ENCODE measurements around the gene TRERF1.
"Not testable (repeated sequence)": the region's sequence is repeated elsewhere in the genome, so short reads cannot be mapped to it uniquely, and the experiment has no call there.

The TRERF1 gene, protein sequence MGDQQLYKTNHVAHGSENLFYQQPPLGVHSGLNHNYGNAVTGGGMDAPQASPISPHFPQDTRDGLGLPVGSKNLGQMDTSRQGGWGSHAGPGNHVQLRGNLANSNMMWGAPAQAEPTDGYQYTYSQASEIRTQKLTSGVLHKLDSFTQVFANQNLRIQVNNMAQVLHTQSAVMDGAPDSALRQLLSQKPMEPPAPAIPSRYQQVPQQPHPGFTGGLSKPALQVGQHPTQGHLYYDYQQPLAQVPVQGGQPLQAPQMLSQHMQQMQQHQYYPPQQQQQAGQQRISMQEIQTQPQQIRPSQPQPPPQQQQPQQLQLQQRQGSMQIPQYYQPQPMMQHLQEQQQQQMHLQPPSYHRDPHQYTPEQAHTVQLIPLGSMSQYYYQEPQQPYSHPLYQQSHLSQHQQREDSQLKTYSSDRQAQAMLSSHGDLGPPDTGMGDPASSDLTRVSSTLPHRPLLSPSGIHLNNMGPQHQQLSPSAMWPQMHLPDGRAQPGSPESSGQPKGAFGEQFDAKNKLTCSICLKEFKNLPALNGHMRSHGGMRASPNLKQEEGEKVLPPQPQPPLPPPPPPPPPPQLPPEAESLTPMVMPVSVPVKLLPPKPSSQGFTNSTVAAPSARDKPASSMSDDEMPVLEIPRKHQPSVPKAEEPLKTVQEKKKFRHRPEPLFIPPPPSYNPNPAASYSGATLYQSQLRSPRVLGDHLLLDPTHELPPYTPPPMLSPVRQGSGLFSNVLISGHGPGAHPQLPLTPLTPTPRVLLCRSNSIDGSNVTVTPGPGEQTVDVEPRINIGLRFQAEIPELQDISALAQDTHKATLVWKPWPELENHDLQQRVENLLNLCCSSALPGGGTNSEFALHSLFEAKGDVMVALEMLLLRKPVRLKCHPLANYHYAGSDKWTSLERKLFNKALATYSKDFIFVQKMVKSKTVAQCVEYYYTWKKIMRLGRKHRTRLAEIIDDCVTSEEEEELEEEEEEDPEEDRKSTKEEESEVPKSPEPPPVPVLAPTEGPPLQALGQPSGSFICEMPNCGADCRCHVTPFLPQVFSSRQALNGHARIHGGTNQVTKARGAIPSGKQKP (N-terminal part only)

DNA sequence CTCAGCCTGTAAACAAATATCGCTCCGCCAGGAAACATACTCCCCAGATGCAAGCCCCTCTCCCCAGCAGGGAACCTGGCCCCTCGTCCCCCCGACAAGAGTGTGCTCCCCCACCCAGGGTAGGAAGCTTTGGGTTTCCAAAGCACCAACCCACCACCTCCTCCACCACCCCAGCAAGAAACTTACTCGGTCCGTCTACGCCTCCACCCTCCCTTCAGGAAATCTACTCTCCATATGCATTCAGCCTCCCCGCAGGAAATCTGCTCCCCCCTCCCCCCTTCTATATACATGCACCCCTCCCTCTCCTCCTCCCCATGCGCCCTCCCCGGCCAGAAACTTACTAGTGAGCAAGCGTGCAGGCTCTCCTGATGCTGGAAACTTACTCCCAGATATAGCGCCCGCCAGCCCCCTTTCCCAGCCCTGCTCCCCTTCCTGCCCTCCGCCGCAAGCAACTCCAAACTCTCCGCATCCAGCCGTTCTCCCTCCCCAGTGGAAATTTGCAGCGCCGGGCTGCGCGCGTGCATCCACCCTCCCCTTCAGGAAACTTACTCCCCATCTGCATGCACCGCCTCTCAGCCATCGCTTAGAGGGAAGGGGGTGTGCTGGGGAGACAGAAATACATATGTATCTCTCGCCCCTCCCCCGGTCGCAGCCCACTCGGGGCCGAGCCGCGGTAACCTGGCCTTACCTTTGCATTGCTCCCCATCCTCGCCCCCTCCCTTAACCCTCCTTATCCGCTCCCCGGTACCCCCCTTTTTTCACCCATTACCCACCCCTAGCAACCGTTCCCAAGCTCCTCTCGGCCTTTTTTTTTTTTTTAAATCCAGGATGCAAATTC lies at the start of gene TRERF1:
TRERF1 (minus strand) TSS at position 594 of the 838 bp plus-strand sequence. CDS start 182,336 bp downstream, outside the sequence.
- peak; percentile 39 for DNase-seq (ENCODE audit: low read depth)

DNA sequence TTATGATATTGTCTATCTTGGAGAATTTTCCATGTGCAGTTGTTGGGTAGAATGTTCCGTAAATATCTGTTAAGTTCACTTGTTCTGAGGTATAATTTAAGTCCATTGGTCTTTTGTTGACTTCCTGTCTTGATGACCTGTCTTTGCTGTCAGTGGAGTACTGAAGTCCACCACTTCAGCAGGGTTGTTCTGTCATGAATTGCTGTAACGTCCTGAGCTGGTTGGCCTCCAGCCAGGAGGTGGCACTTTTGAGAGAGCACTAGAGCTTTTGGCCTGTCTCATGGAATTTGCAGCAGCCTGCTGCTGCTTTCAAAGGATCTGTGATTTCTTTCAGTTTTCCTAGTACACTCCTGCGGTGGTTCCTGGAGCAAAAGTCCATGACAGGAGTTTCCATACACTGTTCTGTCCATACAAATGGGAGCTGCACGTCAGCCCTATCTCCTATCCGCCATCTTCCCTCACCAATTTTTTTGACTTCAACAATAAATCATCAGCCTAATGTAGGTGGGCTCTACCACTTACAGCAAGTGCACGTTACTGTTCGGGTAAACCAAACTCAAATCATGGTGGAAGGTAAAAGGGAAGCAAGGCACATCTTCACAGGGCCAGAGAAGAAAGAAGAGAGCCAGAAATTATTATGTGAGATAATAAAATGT lies 46.9 kb upstream of the TRERF1 start:
- DNase-seq (ENCODE audit: low read depth), result no peak

DNA sequence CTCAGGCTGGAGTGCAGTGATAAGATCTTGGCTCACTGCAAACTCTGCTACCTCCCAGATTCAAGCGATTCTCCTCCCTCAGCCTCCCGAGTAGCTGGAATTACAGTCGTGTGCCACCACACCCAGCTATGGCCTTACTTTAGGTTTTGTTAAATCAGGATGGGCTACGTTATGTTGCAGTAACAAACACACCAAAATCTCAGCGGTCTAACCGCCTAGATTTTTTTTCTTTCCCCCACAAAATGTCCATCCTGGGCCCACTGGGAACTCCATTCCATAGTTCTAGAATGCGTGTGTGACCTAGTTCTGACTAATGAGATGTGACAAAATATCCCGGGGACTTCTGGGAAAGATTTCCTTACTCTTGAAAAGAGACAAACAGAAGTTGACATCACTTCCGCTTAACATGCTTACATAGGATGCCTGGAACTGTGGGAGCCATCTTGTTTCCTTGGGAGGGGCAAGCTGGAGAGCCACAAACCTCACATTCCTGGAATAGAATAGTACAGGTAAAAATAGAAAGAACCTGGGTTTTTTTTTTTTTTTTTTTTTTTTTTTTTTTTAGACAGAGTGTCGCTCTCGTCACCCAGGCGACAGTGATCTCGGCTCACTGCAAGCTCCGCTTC lies 42.3 kb upstream of the TRERF1 start:
- no peak for DNase-seq (ENCODE audit: low read depth)

DNA sequence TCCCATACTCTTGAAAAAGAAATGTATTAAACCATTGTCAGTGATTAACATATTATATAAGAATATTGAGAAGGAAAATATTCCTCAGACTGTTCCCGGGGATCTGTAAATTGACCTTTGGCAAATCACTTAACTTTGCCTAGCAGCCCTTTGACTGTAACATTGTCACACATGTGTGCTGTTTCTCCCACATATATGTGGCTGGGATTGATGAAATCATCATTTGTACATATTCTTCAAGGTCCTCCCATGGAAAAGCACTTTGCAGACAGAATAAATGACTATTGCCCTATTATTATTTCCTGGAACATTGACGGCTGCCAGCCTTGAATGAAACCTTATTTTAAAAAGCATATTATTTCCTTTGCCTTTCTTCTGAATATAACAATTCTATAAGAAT lies 36.4 kb upstream of the TRERF1 start:
- DNase-seq (ENCODE audit: low read depth), result no peak

DNA sequence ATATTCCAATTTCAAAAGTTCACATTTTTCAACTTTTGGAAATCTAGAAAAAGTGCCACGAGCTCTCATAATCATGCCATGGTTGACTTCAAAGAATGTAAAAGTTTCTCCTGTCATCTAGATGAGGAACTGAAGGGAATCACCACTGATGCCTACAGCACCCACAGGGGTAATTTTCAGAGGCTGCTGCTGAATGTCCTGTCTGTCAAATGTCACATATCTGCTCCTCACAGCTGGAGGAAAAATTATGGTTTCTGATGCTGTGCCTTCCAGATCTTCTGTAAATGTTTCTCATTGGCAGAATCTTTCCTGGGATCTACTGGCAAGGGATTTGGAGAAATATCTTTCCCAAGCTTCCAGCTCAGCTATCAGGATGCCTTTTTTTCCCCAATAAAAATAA lies 32.5 kb upstream of the TRERF1 start:
- DNase-seq (ENCODE audit: low read depth), result no peak

DNA sequence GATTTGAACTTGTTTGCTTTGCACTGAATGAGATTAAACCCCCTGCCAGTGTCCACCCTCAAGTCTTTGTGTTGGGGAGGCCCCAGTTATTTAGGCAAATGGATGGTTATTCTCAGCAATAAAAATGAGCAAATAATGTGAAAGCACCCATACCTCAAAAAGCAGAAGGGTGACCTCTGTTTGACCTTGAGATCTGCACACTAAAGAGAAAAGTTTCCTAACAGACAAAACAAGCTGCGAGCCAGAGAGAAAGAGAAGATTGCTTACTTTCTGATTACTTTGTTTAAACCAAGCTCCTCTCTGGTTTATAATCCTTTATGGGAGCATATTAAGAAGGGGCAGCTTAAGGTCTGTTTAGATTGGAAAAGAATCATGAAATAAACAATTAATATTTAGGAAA lies 30.4 kb upstream of the TRERF1 start:
- DNase-seq (ENCODE audit: low read depth), result no peak

DNA sequence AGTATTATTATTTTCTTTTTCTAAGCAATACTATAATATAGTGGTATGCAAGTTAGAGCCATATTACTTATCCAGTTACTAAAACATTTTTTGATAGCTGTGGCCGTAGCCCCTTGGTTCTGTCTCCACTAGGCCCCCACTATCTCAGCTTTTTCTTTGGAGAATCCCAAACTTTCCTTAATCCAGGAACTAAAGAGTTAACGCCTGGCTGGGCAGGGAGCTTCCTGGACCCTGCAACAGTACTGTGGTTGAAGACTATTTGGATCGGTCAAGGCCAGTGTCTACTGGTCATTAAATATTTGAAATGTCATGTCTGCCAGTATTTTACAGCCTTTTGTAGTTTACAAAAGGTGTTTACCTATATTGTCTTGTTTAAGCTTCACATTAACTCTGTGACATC lies 20.0 kb upstream of the TRERF1 start:
- no peak for DNase-seq (ENCODE audit: low read depth)

DNA sequence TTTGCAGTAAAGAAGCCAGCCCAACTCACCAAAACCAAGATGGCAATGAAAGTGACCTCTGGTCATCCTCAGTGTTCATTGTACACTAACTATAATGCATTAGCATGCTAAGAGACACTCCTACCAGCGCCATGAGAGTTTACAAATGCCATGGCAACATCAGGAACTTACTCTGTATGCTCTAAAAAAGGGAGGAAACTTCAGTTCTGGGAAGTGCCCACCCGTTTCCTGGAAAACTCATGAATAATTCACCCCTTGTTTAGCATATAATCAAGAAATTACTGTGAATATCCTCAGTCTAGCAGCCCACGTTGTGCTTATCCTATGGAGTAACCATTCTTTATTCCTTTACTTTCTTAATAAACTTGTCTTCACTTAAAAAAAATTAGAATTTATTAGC lies 19.4 kb upstream of the TRERF1 start:
- DNase-seq (ENCODE audit: low read depth), result no peak

DNA sequence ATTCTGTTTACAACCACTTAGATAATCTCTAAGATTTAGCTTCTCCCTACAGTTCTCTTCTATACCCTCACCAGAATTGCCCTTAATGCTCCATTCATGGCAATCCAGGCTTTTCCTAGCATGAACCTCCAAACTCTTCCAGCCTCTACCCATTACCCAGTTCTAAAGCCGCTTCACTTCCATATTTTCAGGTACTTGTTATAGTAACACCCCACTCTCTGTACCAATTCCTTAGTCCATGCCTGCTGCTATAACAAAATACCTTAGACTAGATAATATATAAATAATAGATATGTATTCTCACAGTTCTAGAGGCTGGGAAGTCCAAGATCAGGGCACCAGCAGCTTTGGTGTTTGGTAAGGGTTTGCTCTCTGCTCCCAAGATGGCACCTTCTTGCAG lies 16.5 kb upstream of the TRERF1 start:
- DNase-seq (ENCODE audit: low read depth), result no peak

DNA sequence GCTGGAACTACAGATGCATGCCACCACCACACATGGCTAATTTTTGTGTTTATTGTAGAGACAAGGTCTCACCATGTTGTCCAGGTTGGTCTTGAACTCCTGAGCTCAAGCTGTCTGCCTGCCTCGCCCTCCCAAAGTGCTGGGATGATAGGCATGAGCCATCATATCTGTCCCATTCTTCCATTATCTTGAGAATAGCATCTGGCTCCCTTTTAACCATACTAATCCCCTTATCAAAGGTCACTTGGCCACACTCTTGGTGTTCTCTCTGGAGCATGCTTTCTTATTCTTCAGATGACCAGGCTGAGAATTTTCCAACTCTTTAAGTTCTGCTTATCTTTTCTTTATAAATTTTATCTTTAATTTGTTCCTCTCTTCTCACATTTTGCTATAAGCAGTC lies 15.9 kb upstream of the TRERF1 start:
- DNase-seq (ENCODE audit: low read depth), result no peak

DNA sequence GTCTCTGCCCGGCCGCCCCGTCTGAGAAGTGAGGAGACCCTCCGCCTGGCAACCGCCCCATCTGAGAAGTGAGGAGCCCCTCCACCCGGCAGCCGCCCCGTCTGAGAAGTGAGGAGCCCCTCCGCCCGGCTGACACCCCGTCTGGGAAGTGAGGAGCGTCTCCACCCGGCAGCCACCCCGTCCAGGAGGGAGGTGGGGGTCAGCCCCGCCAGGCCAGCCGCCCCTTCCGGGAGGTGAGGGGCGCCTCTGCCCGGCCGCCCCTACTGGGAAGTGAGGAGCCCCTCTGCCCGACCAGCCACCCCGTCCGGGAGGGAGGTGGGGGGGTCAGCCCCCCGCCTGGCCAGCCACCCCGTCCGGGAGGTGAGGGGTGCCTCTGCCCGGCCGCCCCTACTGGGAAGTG lies 14.7 kb upstream of the TRERF1 start:
- DNase-seq (ENCODE audit: low read depth), result not testable (repeated sequence)

DNA sequence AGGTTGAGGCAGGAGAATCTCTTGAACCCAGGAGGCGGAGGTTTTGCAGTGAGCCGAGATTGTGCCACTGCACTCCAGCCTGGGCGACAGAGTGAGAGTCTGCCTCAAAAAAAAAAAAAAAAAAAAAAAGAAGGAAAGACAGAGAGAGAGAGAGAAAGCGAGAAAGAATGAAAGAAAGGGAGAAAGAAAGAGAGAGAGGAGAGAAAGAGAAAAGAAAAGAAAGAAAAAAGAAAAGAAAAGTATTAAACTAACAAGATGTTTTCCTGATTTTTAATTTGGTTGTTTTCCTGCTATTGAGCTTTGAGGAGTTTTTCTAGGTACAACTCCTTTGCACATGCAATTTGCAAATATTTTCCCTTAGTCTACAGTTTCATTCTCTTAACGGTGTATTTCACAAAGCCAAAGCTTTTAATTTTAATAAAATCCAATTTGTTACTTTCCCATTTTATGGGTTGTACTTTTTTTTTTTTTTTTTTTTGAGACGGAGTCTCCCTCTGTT lies 10.8 kb upstream of the TRERF1 start:
- no peak for DNase-seq (ENCODE audit: low read depth)

DNA sequence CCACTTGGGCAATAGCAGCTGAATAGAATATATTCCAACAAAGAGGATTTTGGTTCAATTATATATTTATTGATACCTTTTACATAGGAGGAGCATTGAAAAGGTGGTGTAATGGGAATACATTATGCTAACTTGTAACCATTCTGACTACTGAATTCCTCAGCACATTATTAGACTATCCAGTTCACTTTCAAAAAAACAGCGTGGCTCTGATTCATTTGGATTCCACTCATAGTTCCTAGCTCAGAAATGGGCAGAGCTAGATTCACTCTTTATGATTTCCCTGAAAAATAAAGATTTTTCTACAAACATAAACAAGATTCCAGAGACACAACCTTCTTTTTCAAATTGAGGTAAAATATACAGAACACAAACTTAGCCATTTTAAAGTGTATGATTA lies 9.2 kb upstream of the TRERF1 start:
- DNase-seq (ENCODE audit: low read depth), result no peak

DNA sequence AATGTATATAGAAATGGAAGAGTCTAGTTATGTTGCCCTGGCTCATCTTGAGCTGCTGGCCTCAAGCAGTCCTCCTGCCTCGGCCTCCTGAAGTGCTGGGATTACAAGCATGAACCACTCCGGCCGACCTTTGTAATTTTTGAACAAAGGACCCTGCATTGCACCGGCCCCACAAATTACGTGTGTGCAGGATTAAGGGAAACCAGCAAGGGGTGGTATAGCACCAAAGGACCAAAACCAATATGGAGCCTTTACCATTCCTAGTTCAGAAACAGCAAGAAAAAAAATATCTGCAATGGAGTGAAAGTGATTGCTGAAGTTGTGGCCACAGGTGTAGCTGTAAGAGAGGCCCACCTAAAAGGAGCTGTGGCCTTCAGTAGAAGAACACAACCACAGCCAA lies 8.2 kb upstream of the TRERF1 start:
- DNase-seq (ENCODE audit: low read depth), result no peak

DNA sequence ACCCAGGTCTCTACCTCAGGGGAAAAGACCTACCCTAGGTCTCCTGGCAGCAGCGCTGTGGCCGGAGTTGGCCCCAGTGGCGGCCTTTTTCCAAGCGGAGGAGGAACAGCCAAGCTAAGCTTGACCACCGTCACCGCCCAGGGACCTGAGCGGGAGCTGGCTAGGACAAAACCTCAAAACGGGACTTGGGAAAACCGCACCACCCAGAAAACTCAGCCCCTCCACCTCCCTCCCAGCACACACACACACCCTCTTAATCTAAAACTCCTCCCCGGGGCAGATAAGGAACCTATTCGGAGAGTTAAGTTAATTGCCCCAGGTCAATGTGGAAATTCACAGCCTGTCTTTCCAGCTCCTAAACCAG lies 2.7 kb upstream of the TRERF1 start:
- no peak for DNase-seq (ENCODE audit: low read depth)

DNA sequence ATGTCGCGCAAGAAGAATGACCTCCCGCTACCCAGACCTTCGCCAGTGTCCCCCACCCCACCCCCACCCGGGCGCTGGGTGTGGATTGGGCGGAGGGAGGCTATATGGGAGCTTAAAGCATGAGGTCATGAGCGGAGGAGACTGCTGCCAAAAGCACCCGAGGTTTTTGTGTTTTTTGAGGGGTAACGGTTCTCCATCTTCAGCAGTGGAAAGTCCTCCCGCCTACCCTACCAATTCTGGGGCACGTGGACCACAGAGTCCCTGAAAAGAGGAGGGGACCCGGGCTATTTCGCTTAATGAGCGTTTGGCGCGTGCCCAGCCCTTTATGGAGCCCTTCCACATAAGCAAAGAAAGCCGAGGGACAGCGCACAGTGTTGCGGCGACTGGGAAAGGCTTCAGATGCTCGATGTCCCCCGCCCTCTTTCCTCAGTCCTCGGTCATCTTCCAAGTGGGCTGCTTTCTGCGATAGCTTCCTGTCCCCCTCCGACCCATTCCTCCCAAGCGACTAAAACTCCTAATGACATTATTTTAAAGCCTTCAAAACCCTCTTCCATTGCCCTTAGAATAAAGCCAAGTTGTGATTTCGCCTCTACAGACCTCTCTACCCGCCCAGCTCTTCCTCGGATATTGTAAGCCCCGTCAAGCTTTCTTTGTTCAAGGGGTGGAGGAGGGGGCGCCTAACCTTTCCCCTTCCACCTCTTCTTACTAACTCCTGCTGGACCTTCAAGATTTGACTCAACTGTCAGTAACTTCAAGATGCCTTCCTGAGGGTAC lies 2.1 kb upstream of the TRERF1 start:
- no peak for DNase-seq (ENCODE audit: low read depth)

DNA sequence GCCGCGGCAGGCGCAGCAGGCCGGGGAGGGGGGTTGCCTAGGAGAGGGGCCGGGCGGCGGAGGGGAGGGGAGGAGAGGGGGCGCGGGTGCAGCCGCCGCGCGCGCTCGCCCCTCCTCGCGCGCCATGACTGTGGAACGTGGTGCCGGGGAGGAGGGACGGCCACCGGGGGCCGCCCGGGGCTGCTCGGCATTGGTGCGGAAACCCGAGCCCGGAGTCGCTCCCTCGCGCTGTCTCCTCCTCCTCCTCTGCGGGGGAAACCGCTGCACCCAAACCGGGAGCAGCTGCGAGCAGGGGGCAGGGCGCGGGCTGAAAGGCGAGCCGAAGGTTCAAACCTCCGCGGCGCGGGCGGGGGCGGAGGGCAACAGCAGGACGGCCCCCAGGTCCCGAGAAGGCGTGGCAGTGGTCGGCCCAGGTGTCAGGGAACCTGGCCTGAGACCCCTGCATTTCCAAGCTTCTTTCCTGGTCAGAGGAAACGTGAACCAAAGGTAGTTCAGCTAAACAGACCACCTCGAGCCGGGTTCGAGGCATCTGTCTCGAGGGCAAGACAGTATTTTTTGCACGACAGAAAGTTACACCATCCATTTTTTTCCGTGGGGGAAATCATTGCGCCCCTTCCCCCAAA lies 1.4 kb upstream of the TRERF1 start:
- DNase-seq (ENCODE audit: low read depth), result peak; percentile 71

DNA sequence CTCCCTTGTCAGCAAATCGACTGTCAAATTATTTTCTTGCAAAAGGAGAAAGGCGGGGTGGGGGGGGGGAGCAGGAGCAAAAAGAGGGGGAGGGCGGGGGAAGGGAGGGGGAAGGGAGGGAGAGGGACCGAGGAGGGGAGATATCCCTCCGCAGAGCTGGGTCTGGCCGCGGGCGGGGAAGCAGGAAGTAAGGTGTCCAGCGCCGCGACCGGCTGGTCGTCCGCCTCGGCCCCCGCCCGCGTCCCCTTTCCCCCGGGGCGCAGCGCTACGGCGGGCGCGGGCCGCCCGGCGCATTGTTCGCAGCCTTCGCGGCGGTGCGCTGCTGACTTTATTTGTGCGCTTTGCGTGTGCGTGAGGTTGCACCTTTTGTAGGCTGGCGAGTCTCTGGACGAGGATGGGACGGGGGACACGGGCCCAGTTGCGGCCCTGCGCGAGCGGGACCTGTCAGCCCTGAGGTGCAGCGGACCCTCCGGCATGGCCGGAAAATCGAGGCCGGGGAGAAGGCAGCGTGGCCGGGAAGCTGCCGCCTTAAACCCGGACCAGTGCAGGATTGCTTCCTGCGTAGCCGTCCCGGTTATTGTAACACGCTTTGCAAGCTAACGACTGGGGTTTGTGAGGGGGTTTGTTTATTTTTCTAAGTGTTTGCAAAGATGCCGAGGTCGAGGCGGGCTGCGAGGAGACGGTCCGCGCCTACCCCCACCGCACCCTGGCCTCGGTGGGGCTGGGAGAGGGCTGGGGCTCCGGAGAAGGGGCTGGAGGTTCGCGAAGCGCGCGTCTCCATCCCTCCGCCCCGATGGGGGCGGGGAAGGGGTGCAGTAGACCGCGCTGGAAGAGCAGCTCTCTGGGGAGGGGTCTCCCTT lies 675 bp upstream of the TRERF1 start:
- peak; percentile 47 for DNase-seq (ENCODE audit: low read depth)

Data from activated T-cell treated with anti-CD3 and anti-CD28 coated beads for 48 hours (primary cell).